DMS 273 treated with DMSO at 0.1 percent for 48 hours (cell line): ENCODE results near the gene GBA3.

Experiments
- DNase-seq: peaks from one replicate; lab custom pipeline; 2025; lab: John Stamatoyannopoulos, UW

Gene GBA3

GRCh38 chr4:22695917-22696316 is 3.2 kb downstream of the GBA3 start:
- DNase-seq = no peak

DNA sequence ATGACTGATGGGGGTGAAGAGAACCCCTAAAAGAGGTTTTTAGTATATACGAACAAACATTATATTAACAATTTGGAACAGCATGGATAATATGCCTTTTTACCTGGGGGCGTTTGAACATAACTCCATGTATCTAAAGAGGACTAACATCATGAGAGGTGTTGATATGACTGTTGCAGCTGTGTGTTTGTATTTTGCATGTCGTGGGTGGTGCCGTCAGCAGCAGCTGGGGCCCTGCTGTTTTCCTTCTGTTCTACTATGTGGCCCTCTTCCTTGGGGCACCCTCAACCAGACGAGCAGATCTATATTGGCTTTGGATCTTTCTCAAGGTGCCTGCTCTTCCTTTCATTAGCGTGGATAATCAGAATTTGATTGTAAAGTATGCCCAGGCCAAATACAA is 11.2 kb downstream of the GBA3 start:
- DNase-seq = no peak

DNA sequence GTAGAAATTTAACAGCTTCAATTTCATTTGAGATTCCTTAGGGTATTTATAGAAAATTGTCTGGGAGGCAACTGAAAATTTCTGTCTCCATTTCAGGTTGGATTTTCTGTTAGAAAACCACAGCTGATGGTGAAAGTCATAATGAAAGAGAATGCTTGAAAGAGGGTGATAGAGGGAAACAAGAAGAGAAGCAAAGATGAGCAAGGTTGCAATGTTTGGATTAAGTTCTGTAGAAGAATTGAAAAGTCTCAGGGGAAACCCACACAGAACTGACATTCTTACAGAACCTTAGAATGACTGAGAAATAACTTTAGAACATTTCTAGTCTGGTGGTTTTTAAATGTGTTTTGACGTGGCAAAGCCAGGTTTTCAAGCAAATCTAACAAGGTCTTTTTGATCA is 14.7 kb downstream of the GBA3 start:
- no peak for DNase-seq

GRCh38 chr4:22708961-22709360 is 16.2 kb downstream of the GBA3 start:
- DNase-seq = no peak

DNA sequence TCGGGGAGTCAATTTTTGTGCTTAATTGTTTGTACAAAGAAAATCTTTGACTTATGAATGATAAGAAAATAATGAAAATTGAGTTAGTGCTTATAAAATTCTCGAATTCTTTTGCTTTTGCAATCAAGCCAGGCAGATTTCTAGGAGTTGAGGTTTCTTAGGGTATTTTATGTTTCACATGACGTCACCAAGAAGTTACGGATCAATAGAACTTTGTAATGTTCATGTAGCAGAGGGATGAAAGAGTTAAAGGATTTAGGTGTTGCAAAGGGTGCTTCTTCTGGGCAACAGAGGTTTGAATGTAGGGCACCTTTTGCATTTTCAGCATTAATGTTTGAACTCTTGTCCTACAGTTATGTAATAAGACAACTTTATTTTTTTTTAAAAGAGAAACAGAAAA is 19.4 kb downstream of the GBA3 start:
- no peak for DNase-seq

- DNase-seq = no peak
Observed at GRCh38 chr4:22712529-22712928, 19.8 kb downstream of the GBA3 start.

GRCh38 chr4:22713841-22714240 is 21.1 kb downstream of the GBA3 start:
- no peak for DNase-seq

DNA sequence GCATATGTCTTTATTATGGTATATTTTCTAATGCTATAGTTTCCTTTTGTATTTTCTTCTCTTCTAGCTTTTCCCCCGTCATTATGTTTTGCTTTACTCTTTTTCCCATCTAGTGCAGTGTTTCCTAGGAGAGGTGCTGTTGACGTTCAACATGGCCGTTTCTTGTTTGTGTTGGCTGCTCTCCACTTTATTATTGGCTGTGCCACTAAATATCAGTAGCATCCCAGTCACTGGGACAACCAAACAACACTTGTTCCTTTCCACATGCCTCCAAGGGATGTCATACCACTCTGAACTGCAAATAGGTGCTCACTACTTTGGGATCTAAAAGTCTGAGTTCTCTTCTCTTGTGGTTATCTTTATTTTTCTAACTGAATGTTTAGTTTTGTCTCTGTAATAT is 26.5 kb downstream of the GBA3 start:
- DNase-seq = no peak

DNA sequence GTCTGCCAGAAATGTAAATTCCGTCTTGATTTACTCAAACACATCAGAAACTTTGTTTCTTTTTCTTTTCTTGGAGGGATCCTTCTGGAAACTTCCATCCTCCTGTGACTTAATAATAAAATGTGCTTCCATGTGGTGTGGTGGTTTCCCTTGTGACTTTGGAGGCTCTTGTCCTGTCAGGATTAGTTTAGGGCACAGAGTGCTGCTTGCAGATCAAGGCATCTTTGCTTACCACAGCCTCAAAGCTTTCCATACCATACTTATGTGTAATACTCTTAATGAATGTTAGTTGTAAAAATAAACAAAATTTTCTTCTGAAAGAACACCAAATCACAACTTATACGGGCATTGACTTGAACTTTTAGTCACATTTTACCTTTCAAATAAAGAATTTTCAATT is 27.4 kb downstream of the GBA3 start:
- DNase-seq = no peak

DNA sequence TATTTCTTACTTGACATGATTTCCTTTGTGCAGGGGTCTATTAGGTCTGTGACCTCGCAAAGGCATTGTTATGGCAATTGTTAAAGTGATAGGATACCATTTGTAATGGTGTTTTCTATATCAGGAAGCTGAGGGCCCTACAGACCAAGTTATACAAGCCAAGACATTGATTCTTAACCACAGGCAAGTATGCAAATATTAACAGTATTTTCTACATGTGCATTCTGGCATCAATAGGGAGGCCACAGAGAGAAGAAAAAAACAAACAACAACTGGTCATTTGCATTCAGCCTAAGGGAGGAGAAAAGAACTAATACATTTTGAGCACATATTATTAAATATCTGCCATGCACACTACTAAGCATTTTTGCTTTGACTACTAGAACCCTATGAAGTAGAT is 28.5 kb downstream of the GBA3 start:
- DNase-seq = no peak

- no peak for DNase-seq
Observed at GRCh38 chr4:22730021-22730420, 37.3 kb downstream of the GBA3 start.

- DNase-seq = no peak
Observed at GRCh38 chr4:22733816-22734215, 41.1 kb downstream of the GBA3 start.

GRCh38 chr4:22736912-22737311 is 44.2 kb downstream of the GBA3 start:
- DNase-seq = no peak

GRCh38 chr4:22739968-22740367 is 47.2 kb downstream of the GBA3 start:
- no peak for DNase-seq

- DNase-seq = no peak
Observed at GRCh38 chr4:22741744-22742143, 49.0 kb downstream of the GBA3 start.

DNA sequence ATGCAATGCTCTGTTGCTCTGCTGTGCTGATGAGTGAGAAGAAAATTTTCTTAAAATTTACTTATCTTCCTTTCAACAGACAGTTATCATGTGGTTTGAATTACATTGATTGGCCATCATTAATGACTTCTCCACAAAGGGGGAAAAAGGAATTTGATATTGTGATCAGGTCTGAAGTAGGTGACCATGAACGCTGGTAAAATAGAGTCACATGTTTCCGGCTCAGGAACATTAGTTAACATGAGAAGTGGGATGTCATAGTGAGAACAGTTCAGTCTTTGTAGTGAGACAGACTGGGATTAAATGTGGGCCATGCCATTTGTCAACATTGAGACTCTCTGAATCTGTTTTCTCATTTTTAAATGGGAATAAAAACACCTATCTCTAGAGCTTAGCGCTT is 50.6 kb downstream of the GBA3 start:
- no peak for DNase-seq

- DNase-seq = no peak
Observed at GRCh38 chr4:22744478-22745062, 51.8 kb downstream of the GBA3 start.

- DNase-seq = no peak
Observed at GRCh38 chr4:22745234-22745633, 52.5 kb downstream of the GBA3 start.

DNA sequence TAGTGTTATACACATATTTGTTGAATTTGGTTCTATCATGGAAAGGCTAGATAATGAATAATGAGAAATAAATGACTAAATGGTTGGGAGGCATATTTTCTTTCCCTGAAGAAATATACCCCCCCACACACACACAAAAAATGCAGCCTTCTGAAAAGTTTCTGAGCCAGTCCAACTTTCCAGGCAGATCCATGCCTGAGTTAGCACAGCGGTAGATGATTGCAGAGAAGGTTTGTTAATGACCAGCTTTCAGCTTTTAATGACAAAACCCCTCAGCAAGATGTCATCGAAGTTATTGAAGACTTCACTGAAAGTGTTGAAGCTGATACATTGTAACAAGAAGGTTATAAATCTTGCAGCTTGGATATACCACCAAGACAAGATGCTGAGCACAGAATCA is 61.4 kb downstream of the GBA3 start:
- no peak for DNase-seq

- DNase-seq = no peak
Observed at GRCh38 chr4:22762548-22762947, 69.8 kb downstream of the GBA3 start.

GRCh38 chr4:22764183-22764582 is 71.4 kb downstream of the GBA3 start:
- DNase-seq = no peak

DNA sequence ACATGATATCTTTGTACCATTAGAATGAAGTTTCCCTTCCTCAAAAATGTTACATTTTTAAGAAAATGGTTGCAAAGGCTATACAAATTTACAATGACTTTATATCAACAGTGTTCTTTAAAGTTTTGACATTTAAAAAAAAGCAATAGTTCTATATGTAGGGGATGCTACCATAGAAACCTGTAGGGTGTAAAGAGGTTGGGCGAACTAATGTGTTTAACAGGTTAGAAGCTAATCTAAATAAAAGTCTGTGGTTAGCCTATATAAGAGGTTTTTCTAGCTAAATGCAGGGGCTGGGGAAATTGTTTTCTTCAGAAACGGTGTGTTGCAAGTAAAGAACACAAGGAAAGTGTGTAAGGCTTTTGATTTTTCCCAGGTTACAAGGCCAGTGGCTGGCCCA is 73.3 kb downstream of the GBA3 start:
- DNase-seq = no peak

- DNase-seq = no peak
Observed at GRCh38 chr4:22778547-22779163, 85.9 kb downstream of the GBA3 start.

DNA sequence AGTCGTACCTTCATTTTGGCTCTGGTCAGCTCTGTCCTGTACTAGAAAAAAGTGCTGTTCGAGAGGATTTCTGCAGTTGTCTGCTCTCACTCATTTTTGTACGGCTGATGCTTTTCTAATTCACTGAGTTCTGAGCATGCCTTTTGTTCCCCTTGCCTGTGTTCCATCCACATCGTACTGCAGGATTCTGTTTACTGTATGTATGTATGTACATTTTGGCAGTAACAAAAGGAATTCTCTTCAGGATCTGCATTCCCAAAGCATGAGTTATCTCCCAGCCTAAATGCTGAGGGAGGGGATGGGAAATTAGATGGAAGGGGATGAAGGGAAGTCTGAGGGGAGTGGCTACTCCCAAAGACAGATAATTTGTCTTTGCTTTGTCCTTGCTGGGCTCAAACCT is 87.6 kb downstream of the GBA3 start:
- no peak for DNase-seq
